GM21381 (cell line): ENCODE data around the gene MYO6.

Source experiments
- ATAC-seq: cut with Tn5 transposase; IDR thresholded peaks from one replicate; pipeline ENCODE4 v1.9.1; 2021; ENCODE audit warnings: mild to moderate bottlenecking, moderate library complexity; ENCODE audit not compliant: unreplicated experiment

The MYO6 gene

GRCh38 chr6:75762063-75762462 is 13.0 kb downstream of the MYO6 start:
- ATAC-seq, result no peak

GRCh38 chr6:75766387-75766786 is 17.3 kb downstream of the MYO6 start:
- ATAC-seq, result no peak

GRCh38 chr6:75770844-75771243 is 21.8 kb downstream of the MYO6 start:
- ATAC-seq, result no peak

GRCh38 chr6:75775219-75775618 is 26.2 kb downstream of the MYO6 start:
- ATAC-seq, result no peak

- ATAC-seq, result no peak
Measured at GRCh38 chr6:75776461-75776860, 27.4 kb downstream of the MYO6 start.

GRCh38 chr6:75778757-75779156 is 29.7 kb downstream of the MYO6 start:
- no peak for ATAC-seq

GRCh38 chr6:75786152-75786551 is 37.1 kb downstream of the MYO6 start:
- ATAC-seq, result no peak

- no peak for ATAC-seq
Measured at GRCh38 chr6:75788894-75789293, 39.9 kb downstream of the MYO6 start.

- no peak for ATAC-seq
Measured at GRCh38 chr6:75791881-75792280, 42.8 kb downstream of the MYO6 start.

GRCh38 chr6:75794351-75794846 is 45.4 kb downstream of the MYO6 start:
- ATAC-seq, result no peak

- ATAC-seq, result no peak
Measured at GRCh38 chr6:75794954-75795739, 46.1 kb downstream of the MYO6 start.

- ATAC-seq, result no peak
Measured at GRCh38 chr6:75796723-75797122, 47.7 kb downstream of the MYO6 start.

- no peak for ATAC-seq
Measured at GRCh38 chr6:75800133-75800532, 51.1 kb downstream of the MYO6 start.

GRCh38 chr6:75800708-75801505 is 51.9 kb downstream of the MYO6 start:
- ATAC-seq, result no peak

GRCh38 chr6:75802366-75802765 is 53.3 kb downstream of the MYO6 start:
- ATAC-seq, result no peak

- no peak for ATAC-seq
Measured at GRCh38 chr6:75808507-75808906, 59.5 kb downstream of the MYO6 start.

GRCh38 chr6:75812560-75812959 is 63.5 kb downstream of the MYO6 start:
- no peak for ATAC-seq

GRCh38 chr6:75813476-75814250 is 64.6 kb downstream of the MYO6 start:
- no peak for ATAC-seq

- ATAC-seq, result no peak
Measured at GRCh38 chr6:75815756-75816155, 66.7 kb downstream of the MYO6 start.

GRCh38 chr6:75818098-75818855 is 69.2 kb downstream of the MYO6 start:
- ATAC-seq, result no peak
